ENCODE results near the gene CHRNA4.

The CHRNA4 gene

GRCh38 chr20:63330084-63330760 lies 30.9 kb downstream of the CHRNA4 start:
- no peaks in the 10 kb centered on the region for H3K4me1 ChIP-seq (ENCODE audit: control insufficient read depth, low read depth, low read length)
- no peaks in the 10 kb centered on the region for H3K9me3 ChIP-seq (ENCODE audit: control insufficient read depth, low read depth, low read length)
- no peak overlapping the region for H3K4me3 ChIP-seq (ENCODE audit: low read length)
- no peak overlapping the region for H3K9ac ChIP-seq (ENCODE audit: low read length)
- no peaks in the 10 kb centered on the region for H3K36me3 ChIP-seq (ENCODE audit: control insufficient read depth, low read depth, low read length)
- no peak overlapping the region for H3K27ac ChIP-seq (ENCODE audit: low read length)
- no peaks in the 10 kb centered on the region for H3K27me3 ChIP-seq (ENCODE audit: control insufficient read depth, insufficient read depth, low read length)

GRCh38 chr20:63329331-63330083 lies 31.6 kb downstream of the CHRNA4 start:
- Histone ChIP-seq H3K27me3 (ENCODE audit: control insufficient read depth, insufficient read depth, low read length) (no peaks in the 10 kb centered on the region), H3K4me3 (ENCODE audit: low read length) (no peak overlapping the region), H3K4me1 (ENCODE audit: control insufficient read depth, low read depth, low read length) (no peaks in the 10 kb centered on the region), H3K9me3 (ENCODE audit: control insufficient read depth, low read depth, low read length) (no peaks in the 10 kb centered on the region), H3K9ac (ENCODE audit: low read length) (no peak overlapping the region), H3K27ac (ENCODE audit: low read length) (no peak overlapping the region), H3K36me3 (ENCODE audit: control insufficient read depth, low read depth, low read length) (no peaks in the 10 kb centered on the region)

- H3K27me3 ChIP-seq (ENCODE audit: control insufficient read depth, insufficient read depth, low read length) = peaks cover 1% of the 10 kb centered on the region
- H3K27ac ChIP-seq (ENCODE audit: low read length) = no peak overlapping the region
Observed at GRCh38 chr20:63328718-63329275, 32.4 kb downstream of the CHRNA4 start.

GRCh38 chr20:63328026-63328700 lies 33.0 kb downstream of the CHRNA4 start:
- H3K27me3 ChIP-seq (ENCODE audit: control insufficient read depth, insufficient read depth, low read length) = peaks cover 5% of the 10 kb centered on the region
- H3K36me3 ChIP-seq (ENCODE audit: control insufficient read depth, low read depth, low read length) = no peaks in the 10 kb centered on the region
- no peak overlapping the region for H3K27ac ChIP-seq (ENCODE audit: low read length)
- no peak overlapping the region for H3K9ac ChIP-seq (ENCODE audit: low read length)
- H3K4me1 ChIP-seq (ENCODE audit: control insufficient read depth, low read depth, low read length) = no peaks in the 10 kb centered on the region
- H3K9me3 ChIP-seq (ENCODE audit: control insufficient read depth, low read depth, low read length) = no peaks in the 10 kb centered on the region
- H3K4me3 ChIP-seq (ENCODE audit: low read length) = no peak overlapping the region

More at GRCh38 chr20:63328718-63329275, 32.4 kb downstream of the CHRNA4 start:
- Histone ChIP-seq H3K9ac (ENCODE audit: low read length) (no peak overlapping the region), H3K4me3 (ENCODE audit: low read length) (no peak overlapping the region), H3K9me3 (ENCODE audit: control insufficient read depth, low read depth, low read length) (no peaks in the 10 kb centered on the region), H3K4me1 (ENCODE audit: control insufficient read depth, low read depth, low read length) (no peaks in the 10 kb centered on the region), H3K36me3 (ENCODE audit: control insufficient read depth, low read depth, low read length) (no peaks in the 10 kb centered on the region)

- no peaks in the 10 kb centered on the region for H3K9me3 ChIP-seq (ENCODE audit: control insufficient read depth, low read depth, low read length)
- H3K27me3 ChIP-seq (ENCODE audit: control insufficient read depth, insufficient read depth, low read length) = peaks cover 5% of the 10 kb centered on the region
- H3K9ac ChIP-seq (ENCODE audit: low read length) = no peak overlapping the region
- H3K4me3 ChIP-seq (ENCODE audit: low read length) = no peak overlapping the region
- no peaks in the 10 kb centered on the region for H3K36me3 ChIP-seq (ENCODE audit: control insufficient read depth, low read depth, low read length)
- no peaks in the 10 kb centered on the region for H3K4me1 ChIP-seq (ENCODE audit: control insufficient read depth, low read depth, low read length)
- H3K27ac ChIP-seq (ENCODE audit: low read length) = no peak overlapping the region
Observed at GRCh38 chr20:63327231-63327745, 33.9 kb downstream of the CHRNA4 start.

GRCh38 chr20:63326314-63327230 lies 34.6 kb downstream of the CHRNA4 start:
- Histone ChIP-seq H3K27ac (ENCODE audit: low read length) (no peak overlapping the region), H3K36me3 (ENCODE audit: control insufficient read depth, low read depth, low read length) (no peaks in the 10 kb centered on the region), H3K9ac (ENCODE audit: low read length) (no peak overlapping the region), H3K9me3 (ENCODE audit: control insufficient read depth, low read depth, low read length) (no peaks in the 10 kb centered on the region), H3K4me1 (ENCODE audit: control insufficient read depth, low read depth, low read length) (no peaks in the 10 kb centered on the region), H3K4me3 (ENCODE audit: low read length) (no peak overlapping the region), H3K27me3 (ENCODE audit: control insufficient read depth, insufficient read depth, low read length) (peaks cover 5% of the 10 kb centered on the region)

- Histone ChIP-seq H3K36me3 (ENCODE audit: control insufficient read depth, low read depth, low read length) (no peaks in the 10 kb centered on the region), H3K9me3 (ENCODE audit: control insufficient read depth, low read depth, low read length) (no peaks in the 10 kb centered on the region), H3K27ac (ENCODE audit: low read length) (no peak overlapping the region), H3K4me1 (ENCODE audit: control insufficient read depth, low read depth, low read length) (no peaks in the 10 kb centered on the region), H3K27me3 (ENCODE audit: control insufficient read depth, insufficient read depth, low read length) (peaks cover 5% of the 10 kb centered on the region), H3K9ac (ENCODE audit: low read length) (no peak overlapping the region), H3K4me3 (ENCODE audit: low read length) (no peak overlapping the region)
Observed at GRCh38 chr20:63325554-63326313, 35.4 kb downstream of the CHRNA4 start.

GRCh38 chr20:63325021-63325471 lies 36.1 kb downstream of the CHRNA4 start:
- no peaks in the 10 kb centered on the region for H3K36me3 ChIP-seq (ENCODE audit: control insufficient read depth, low read depth, low read length)
- no peak overlapping the region for H3K4me3 ChIP-seq (ENCODE audit: low read length)
- H3K27me3 ChIP-seq (ENCODE audit: control insufficient read depth, insufficient read depth, low read length) = peaks cover 5% of the 10 kb centered on the region
- H3K9ac ChIP-seq (ENCODE audit: low read length) = no peak overlapping the region
- no peaks in the 10 kb centered on the region for H3K4me1 ChIP-seq (ENCODE audit: control insufficient read depth, low read depth, low read length)
- H3K9me3 ChIP-seq (ENCODE audit: control insufficient read depth, low read depth, low read length) = no peaks in the 10 kb centered on the region
- H3K27ac ChIP-seq (ENCODE audit: low read length) = no peak overlapping the region

GRCh38 chr20:63323357-63323981 lies 37.7 kb downstream of the CHRNA4 start:
- H3K4me1 ChIP-seq (ENCODE audit: control insufficient read depth, low read depth, low read length) = no peaks in the 10 kb centered on the region
- no peak overlapping the region for H3K9ac ChIP-seq (ENCODE audit: low read length)
- H3K27me3 ChIP-seq (ENCODE audit: control insufficient read depth, insufficient read depth, low read length) = peaks cover 5% of the 10 kb centered on the region
- H3K27ac ChIP-seq (ENCODE audit: low read length) = no peak overlapping the region
- no peak overlapping the region for H3K4me3 ChIP-seq (ENCODE audit: low read length)
- H3K36me3 ChIP-seq (ENCODE audit: control insufficient read depth, low read depth, low read length) = no peaks in the 10 kb centered on the region
- no peaks in the 10 kb centered on the region for H3K9me3 ChIP-seq (ENCODE audit: control insufficient read depth, low read depth, low read length)

GRCh38 chr20:63322933-63323273 lies 38.2 kb downstream of the CHRNA4 start:
- H3K36me3 ChIP-seq (ENCODE audit: control insufficient read depth, low read depth, low read length) = no peaks in the 10 kb centered on the region
- no peaks in the 10 kb centered on the region for H3K4me1 ChIP-seq (ENCODE audit: control insufficient read depth, low read depth, low read length)
- peaks cover 5% of the 10 kb centered on the region for H3K27me3 ChIP-seq (ENCODE audit: control insufficient read depth, insufficient read depth, low read length)
- no peak overlapping the region for H3K27ac ChIP-seq (ENCODE audit: low read length)
- H3K4me3 ChIP-seq (ENCODE audit: low read length) = no peak overlapping the region
- no peaks in the 10 kb centered on the region for H3K9me3 ChIP-seq (ENCODE audit: control insufficient read depth, low read depth, low read length)
- H3K9ac ChIP-seq (ENCODE audit: low read length) = no peak overlapping the region
